ENCODE results near the gene CDS1.

The CDS1 gene

GRCh38 chr4:84597450-84597849 is 14.5 kb downstream of the CDS1 start:
- H3K4me3 ChIP-seq (ENCODE audit: low read length in 2 of 2) = no peak overlapping the region
- H3K27me3 ChIP-seq (ENCODE audit: control insufficient read depth in 2 of 2, insufficient read depth in 2 of 2, low read length in 2 of 2) = no peaks in the 10 kb centered on the region
- no peaks in the 10 kb centered on the region for H3K36me3 ChIP-seq (ENCODE audit: control insufficient read depth in 2 of 2, insufficient read depth in 2 of 2, low read length in 2 of 2)
- no peak overlapping the region for H3K27ac ChIP-seq (ENCODE audit: low read depth in 2 of 2, low read length in 2 of 2)
- H3K4me1 ChIP-seq (ENCODE audit: control insufficient read depth in 2 of 2, insufficient read depth in 2 of 2, low read length in 2 of 2) = no peaks in the 10 kb centered on the region
- no peak overlapping the region for H3K9ac ChIP-seq (ENCODE audit: low read depth in 1 of 2, low read length in 2 of 2)
- H3K9me3 ChIP-seq (ENCODE audit: control insufficient read depth in 2 of 2, low read length in 2 of 2) = no peaks in the 10 kb centered on the region

- H3K4me3 ChIP-seq (ENCODE audit: low read length in 2 of 2) = no peak overlapping the region
- H3K9me3 ChIP-seq (ENCODE audit: control insufficient read depth in 2 of 2, low read length in 2 of 2) = no peaks in the 10 kb centered on the region
- H3K36me3 ChIP-seq (ENCODE audit: control insufficient read depth in 2 of 2, insufficient read depth in 2 of 2, low read length in 2 of 2) = peaks cover 7 to 15% of the 10 kb centered on the region in 2 donors
- H3K9ac ChIP-seq (ENCODE audit: low read depth in 1 of 2, low read length in 2 of 2) = no peak overlapping the region
- no peaks in the 10 kb centered on the region for H3K27me3 ChIP-seq (ENCODE audit: control insufficient read depth in 2 of 2, insufficient read depth in 2 of 2, low read length in 2 of 2)
- no peak overlapping the region for H3K27ac ChIP-seq (ENCODE audit: low read depth in 2 of 2, low read length in 2 of 2)
- no peaks in the 10 kb centered on the region for H3K4me1 ChIP-seq (ENCODE audit: control insufficient read depth in 2 of 2, insufficient read depth in 2 of 2, low read length in 2 of 2)
Measured at GRCh38 chr4:84606645-84607044, 23.7 kb downstream of the CDS1 start.

- no peaks in the 10 kb centered on the region for H3K9me3 ChIP-seq (ENCODE audit: control insufficient read depth in 2 of 2, low read length in 2 of 2)
- H3K36me3 ChIP-seq (ENCODE audit: control insufficient read depth in 2 of 2, insufficient read depth in 2 of 2, low read length in 2 of 2) = peaks cover 7 to 15% of the 10 kb centered on the region in 2 donors
- H3K4me3 ChIP-seq (ENCODE audit: low read length in 2 of 2) = no peak overlapping the region
- no peaks in the 10 kb centered on the region for H3K27me3 ChIP-seq (ENCODE audit: control insufficient read depth in 2 of 2, insufficient read depth in 2 of 2, low read length in 2 of 2)
- no peak overlapping the region for H3K27ac ChIP-seq (ENCODE audit: low read depth in 2 of 2, low read length in 2 of 2)
- no peaks in the 10 kb centered on the region for H3K4me1 ChIP-seq (ENCODE audit: control insufficient read depth in 2 of 2, insufficient read depth in 2 of 2, low read length in 2 of 2)
- H3K9ac ChIP-seq (ENCODE audit: low read depth in 1 of 2, low read length in 2 of 2) = no peak overlapping the region
Measured at GRCh38 chr4:84611531-84611930, 28.6 kb downstream of the CDS1 start.

- Histone ChIP-seq H3K9me3 (ENCODE audit: control insufficient read depth in 2 of 2, low read length in 2 of 2) (no peaks in the 10 kb centered on the region), H3K27me3 (ENCODE audit: control insufficient read depth in 2 of 2, insufficient read depth in 2 of 2, low read length in 2 of 2) (no peaks in the 10 kb centered on the region), H3K4me3 (ENCODE audit: low read length in 2 of 2) (no peak overlapping the region), H3K9ac (ENCODE audit: low read depth in 1 of 2, low read length in 2 of 2) (no peak overlapping the region), H3K27ac (ENCODE audit: low read depth in 2 of 2, low read length in 2 of 2) (no peak overlapping the region), H3K4me1 (ENCODE audit: control insufficient read depth in 2 of 2, insufficient read depth in 2 of 2, low read length in 2 of 2) (no peaks in the 10 kb centered on the region), H3K36me3 (ENCODE audit: control insufficient read depth in 2 of 2, insufficient read depth in 2 of 2, low read length in 2 of 2) (peaks cover 9 to 18% of the 10 kb centered on the region in 2 donors)
Measured at GRCh38 chr4:84614891-84615290, 32.0 kb downstream of the CDS1 start.

GRCh38 chr4:84615355-84615754 is 32.4 kb downstream of the CDS1 start:
- Histone ChIP-seq H3K36me3 (ENCODE audit: control insufficient read depth in 2 of 2, insufficient read depth in 2 of 2, low read length in 2 of 2) (peaks cover 9 to 14% of the 10 kb centered on the region in 2 donors), H3K4me1 (ENCODE audit: control insufficient read depth in 2 of 2, insufficient read depth in 2 of 2, low read length in 2 of 2) (no peaks in the 10 kb centered on the region), H3K4me3 (ENCODE audit: low read length in 2 of 2) (no peak overlapping the region), H3K27me3 (ENCODE audit: control insufficient read depth in 2 of 2, insufficient read depth in 2 of 2, low read length in 2 of 2) (no peaks in the 10 kb centered on the region), H3K27ac (ENCODE audit: low read depth in 2 of 2, low read length in 2 of 2) (no peak overlapping the region), H3K9me3 (ENCODE audit: control insufficient read depth in 2 of 2, low read length in 2 of 2) (no peaks in the 10 kb centered on the region), H3K9ac (ENCODE audit: low read depth in 1 of 2, low read length in 2 of 2) (no peak overlapping the region)

- no peaks in the 10 kb centered on the region for H3K27me3 ChIP-seq (ENCODE audit: control insufficient read depth in 2 of 2, insufficient read depth in 2 of 2, low read length in 2 of 2)
- H3K9ac ChIP-seq (ENCODE audit: low read depth in 1 of 2, low read length in 2 of 2) = no peak overlapping the region
- H3K4me1 ChIP-seq (ENCODE audit: control insufficient read depth in 2 of 2, insufficient read depth in 2 of 2, low read length in 2 of 2) = no peaks in the 10 kb centered on the region
Measured at GRCh38 chr4:84622959-84623358, 40.0 kb downstream of the CDS1 start.

GRCh38 chr4:84623661-84624060 is 40.7 kb downstream of the CDS1 start:
- no peaks in the 10 kb centered on the region for H3K9me3 ChIP-seq (ENCODE audit: control insufficient read depth in 2 of 2, low read length in 2 of 2)
- no peak overlapping the region for H3K9ac ChIP-seq (ENCODE audit: low read depth in 1 of 2, low read length in 2 of 2)
- H3K27me3 ChIP-seq (ENCODE audit: control insufficient read depth in 2 of 2, insufficient read depth in 2 of 2, low read length in 2 of 2) = no peaks in the 10 kb centered on the region
- H3K4me3 ChIP-seq (ENCODE audit: low read length in 2 of 2) = no peak overlapping the region
- H3K36me3 ChIP-seq (ENCODE audit: control insufficient read depth in 2 of 2, insufficient read depth in 2 of 2, low read length in 2 of 2) = peaks cover 2 to 4% of the 10 kb centered on the region in 2 donors
- H3K4me1 ChIP-seq (ENCODE audit: control insufficient read depth in 2 of 2, insufficient read depth in 2 of 2, low read length in 2 of 2) = no peaks in the 10 kb centered on the region
- no peak overlapping the region for H3K27ac ChIP-seq (ENCODE audit: low read depth in 2 of 2, low read length in 2 of 2)

More at GRCh38 chr4:84622959-84623358, 40.0 kb downstream of the CDS1 start:
- H3K36me3 ChIP-seq (ENCODE audit: control insufficient read depth in 2 of 2, insufficient read depth in 2 of 2, low read length in 2 of 2) = peaks cover 4 to 7% of the 10 kb centered on the region in 2 donors
- H3K9me3 ChIP-seq (ENCODE audit: control insufficient read depth in 2 of 2, low read length in 2 of 2) = no peaks in the 10 kb centered on the region
- no peak overlapping the region for H3K27ac ChIP-seq (ENCODE audit: low read depth in 2 of 2, low read length in 2 of 2)
- no peak overlapping the region for H3K4me3 ChIP-seq (ENCODE audit: low read length in 2 of 2)

GRCh38 chr4:84626673-84627072 is 43.7 kb downstream of the CDS1 start:
- H3K4me1 ChIP-seq (ENCODE audit: control insufficient read depth in 2 of 2, insufficient read depth in 2 of 2, low read length in 2 of 2) = no peaks in the 10 kb centered on the region
- H3K9ac ChIP-seq (ENCODE audit: low read depth in 1 of 2, low read length in 2 of 2) = no peak overlapping the region
- no peaks in the 10 kb centered on the region for H3K27me3 ChIP-seq (ENCODE audit: control insufficient read depth in 2 of 2, insufficient read depth in 2 of 2, low read length in 2 of 2)
- no peak overlapping the region for H3K4me3 ChIP-seq (ENCODE audit: low read length in 2 of 2)
- peaks cover 2 to 7% of the 10 kb centered on the region in 2 donors for H3K36me3 ChIP-seq (ENCODE audit: control insufficient read depth in 2 of 2, insufficient read depth in 2 of 2, low read length in 2 of 2)
- H3K27ac ChIP-seq (ENCODE audit: low read depth in 2 of 2, low read length in 2 of 2) = no peak overlapping the region
- no peaks in the 10 kb centered on the region for H3K9me3 ChIP-seq (ENCODE audit: control insufficient read depth in 2 of 2, low read length in 2 of 2)

GRCh38 chr4:84631573-84631972 is 48.6 kb downstream of the CDS1 start:
- peaks cover 2 to 3% of the 10 kb centered on the region in 2 donors for H3K36me3 ChIP-seq (ENCODE audit: control insufficient read depth in 2 of 2, insufficient read depth in 2 of 2, low read length in 2 of 2)

GRCh38 chr4:84632092-84632491 is 49.2 kb downstream of the CDS1 start:
- Histone ChIP-seq H3K9me3 (ENCODE audit: control insufficient read depth in 2 of 2, low read length in 2 of 2) (no peaks in the 10 kb centered on the region), H3K27me3 (ENCODE audit: control insufficient read depth in 2 of 2, insufficient read depth in 2 of 2, low read length in 2 of 2) (no peaks in the 10 kb centered on the region), H3K36me3 (ENCODE audit: control insufficient read depth in 2 of 2, insufficient read depth in 2 of 2, low read length in 2 of 2) (peaks cover 2 to 3% of the 10 kb centered on the region in 2 donors), H3K4me1 (ENCODE audit: control insufficient read depth in 2 of 2, insufficient read depth in 2 of 2, low read length in 2 of 2) (no peaks in the 10 kb centered on the region), H3K27ac (ENCODE audit: low read depth in 2 of 2, low read length in 2 of 2) (no peak overlapping the region), H3K9ac (ENCODE audit: low read depth in 1 of 2, low read length in 2 of 2) (no peak overlapping the region), H3K4me3 (ENCODE audit: low read length in 2 of 2) (no peak overlapping the region)

More at GRCh38 chr4:84631573-84631972, 48.6 kb downstream of the CDS1 start:
- no peaks in the 10 kb centered on the region for H3K4me1 ChIP-seq (ENCODE audit: control insufficient read depth in 2 of 2, insufficient read depth in 2 of 2, low read length in 2 of 2)
- no peak overlapping the region for H3K4me3 ChIP-seq (ENCODE audit: low read length in 2 of 2)
- no peak overlapping the region for H3K27ac ChIP-seq (ENCODE audit: low read depth in 2 of 2, low read length in 2 of 2)
- no peaks in the 10 kb centered on the region for H3K9me3 ChIP-seq (ENCODE audit: control insufficient read depth in 2 of 2, low read length in 2 of 2)
- H3K9ac ChIP-seq (ENCODE audit: low read depth in 1 of 2, low read length in 2 of 2) = no peak overlapping the region
- H3K27me3 ChIP-seq (ENCODE audit: control insufficient read depth in 2 of 2, insufficient read depth in 2 of 2, low read length in 2 of 2) = no peaks in the 10 kb centered on the region

GRCh38 chr4:84634961-84635360 is 52.0 kb downstream of the CDS1 start:
- Histone ChIP-seq H3K9me3 (ENCODE audit: control insufficient read depth in 2 of 2, low read length in 2 of 2) (no peaks in the 10 kb centered on the region), H3K36me3 (ENCODE audit: control insufficient read depth in 2 of 2, insufficient read depth in 2 of 2, low read length in 2 of 2) (peaks cover 2 to 9% of the 10 kb centered on the region in 2 donors), H3K9ac (ENCODE audit: low read depth in 1 of 2, low read length in 2 of 2) (no peak overlapping the region), H3K4me1 (ENCODE audit: control insufficient read depth in 2 of 2, insufficient read depth in 2 of 2, low read length in 2 of 2) (no peaks in the 10 kb centered on the region), H3K27me3 (ENCODE audit: control insufficient read depth in 2 of 2, insufficient read depth in 2 of 2, low read length in 2 of 2) (no peaks in the 10 kb centered on the region), H3K4me3 (ENCODE audit: low read length in 2 of 2) (no peak overlapping the region), H3K27ac (ENCODE audit: low read depth in 2 of 2, low read length in 2 of 2) (no peak overlapping the region)

All from mucosa of rectum (tissue), 2 donors.